Occipital lobe (tissue), 2 donors: ENCODE results near the gene SLCO3A1. TPM values are rescaled to one million over a fixed set of nuclear protein-coding genes. Genes with fewer than 3 reads are reported as not detected.

ENCODE experiments used
- DNase-seq: peaks from one replicate; lab custom pipeline; 2025; lab: John Stamatoyannopoulos, UW
- total RNA-seq: library from RNA; depleted of rRNA; stranded (reverse); fragments of >200 nt; gene quantifications from one replicate; pipeline ENCODE4 v1.2.3, GENCODE V29; 2014

The SLCO3A1 gene
- total RNA-seq, 1 donor from 2014 or later = 9.8 TPM

DNA sequence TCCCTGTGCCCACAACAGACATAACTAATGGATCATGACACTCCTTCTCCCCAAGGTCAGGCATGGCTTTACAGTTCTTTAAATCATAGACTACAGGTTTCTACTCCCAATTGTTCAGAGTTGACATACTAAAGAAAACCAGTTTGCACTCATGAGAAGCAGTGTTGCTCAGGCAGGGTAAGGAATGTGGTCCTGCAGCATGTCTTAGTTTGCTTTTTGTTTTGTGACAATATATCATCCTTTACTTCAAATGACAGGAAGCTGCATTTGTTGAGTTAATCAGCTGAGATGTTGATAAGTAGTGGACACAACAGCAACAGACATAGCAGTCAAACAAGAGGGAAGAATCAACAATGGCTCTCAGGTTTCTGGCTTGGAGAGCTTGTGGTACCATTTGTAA is 267.5 kb downstream of the SLCO3A1 start:
- DNase-seq = no peak

GRCh38 chr15:92122259-92122658 is 268.8 kb downstream of the SLCO3A1 start:
- no peak for DNase-seq

DNA sequence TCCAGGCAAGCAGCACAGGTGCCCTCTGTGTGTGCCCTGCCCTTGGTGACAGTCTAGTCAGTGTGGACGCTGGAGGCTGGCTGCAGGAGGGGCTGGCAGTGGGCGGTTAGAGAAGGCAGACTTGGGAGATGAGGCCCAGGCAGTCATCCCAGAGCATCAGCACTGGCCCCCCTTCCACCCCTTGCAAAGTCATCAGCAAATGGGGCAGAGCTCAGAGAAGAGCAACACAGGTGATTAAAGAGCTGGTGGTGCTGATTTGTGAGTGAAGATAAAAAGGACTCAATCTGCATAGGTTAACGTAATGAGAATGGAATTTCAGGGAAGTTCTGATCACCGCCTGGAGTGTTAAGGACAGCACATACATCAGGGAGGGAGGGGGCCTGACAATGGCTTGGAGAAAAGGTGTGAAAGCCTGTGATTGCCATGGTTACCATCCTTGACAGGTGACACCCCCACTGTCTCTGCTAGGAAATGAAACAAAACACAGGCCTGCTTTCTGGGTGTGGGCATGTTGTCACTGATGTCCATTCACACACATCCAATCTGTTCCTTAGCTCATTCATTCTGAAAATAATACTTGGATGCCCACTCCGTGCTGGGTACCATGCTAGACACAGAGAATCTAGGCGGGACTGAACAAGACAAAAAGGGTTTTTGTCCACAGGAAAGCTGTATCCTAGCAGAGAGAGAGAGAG is 270.6 kb downstream of the SLCO3A1 start:
- peak; percentile 14 for DNase-seq

- no peak for DNase-seq
Measured at GRCh38 chr15:92124657-92125010, 271.1 kb downstream of the SLCO3A1 start.

DNA sequence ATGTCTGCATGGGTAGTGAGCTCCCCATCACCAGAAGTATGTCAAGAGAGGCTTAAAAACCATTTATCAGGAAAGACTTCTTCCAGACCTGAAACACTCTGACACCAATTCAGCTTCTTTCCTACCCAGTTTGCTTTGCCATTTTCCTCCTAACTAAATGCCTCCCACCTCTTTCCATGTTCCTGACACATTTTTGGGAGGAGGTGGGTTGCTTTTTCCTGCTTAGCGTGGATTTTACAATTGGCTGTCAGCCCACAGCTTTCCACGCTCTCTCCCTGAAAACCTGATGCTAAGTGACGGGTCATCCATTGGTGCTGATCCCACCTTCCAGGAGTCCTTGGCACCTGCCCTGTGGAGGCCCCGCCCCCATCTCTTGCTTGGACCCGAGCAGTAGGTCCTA is 275.3 kb downstream of the SLCO3A1 start:
- DNase-seq = no peak

- no peak for DNase-seq
Measured at GRCh38 chr15:92130244-92130643, 276.7 kb downstream of the SLCO3A1 start.

DNA sequence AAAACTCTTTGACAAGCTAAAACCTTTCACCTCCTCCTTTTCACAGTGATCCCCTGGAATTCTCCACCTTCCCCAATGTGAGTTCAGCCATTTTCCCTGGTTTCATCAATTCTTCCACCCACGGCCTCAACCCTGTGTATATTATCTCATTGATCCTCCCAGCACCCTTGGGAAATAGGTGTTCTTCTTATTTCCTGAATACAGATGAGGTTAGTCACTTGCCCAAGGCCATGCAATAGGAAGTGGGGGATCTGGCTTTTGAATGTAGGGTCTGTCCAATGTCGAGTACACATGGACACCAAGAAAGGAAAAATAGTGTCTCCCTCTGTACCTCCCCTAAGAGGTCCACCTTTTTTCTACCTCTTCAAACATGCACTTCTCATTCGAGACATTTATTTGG is 277.4 kb downstream of the SLCO3A1 start:
- no peak for DNase-seq

DNA sequence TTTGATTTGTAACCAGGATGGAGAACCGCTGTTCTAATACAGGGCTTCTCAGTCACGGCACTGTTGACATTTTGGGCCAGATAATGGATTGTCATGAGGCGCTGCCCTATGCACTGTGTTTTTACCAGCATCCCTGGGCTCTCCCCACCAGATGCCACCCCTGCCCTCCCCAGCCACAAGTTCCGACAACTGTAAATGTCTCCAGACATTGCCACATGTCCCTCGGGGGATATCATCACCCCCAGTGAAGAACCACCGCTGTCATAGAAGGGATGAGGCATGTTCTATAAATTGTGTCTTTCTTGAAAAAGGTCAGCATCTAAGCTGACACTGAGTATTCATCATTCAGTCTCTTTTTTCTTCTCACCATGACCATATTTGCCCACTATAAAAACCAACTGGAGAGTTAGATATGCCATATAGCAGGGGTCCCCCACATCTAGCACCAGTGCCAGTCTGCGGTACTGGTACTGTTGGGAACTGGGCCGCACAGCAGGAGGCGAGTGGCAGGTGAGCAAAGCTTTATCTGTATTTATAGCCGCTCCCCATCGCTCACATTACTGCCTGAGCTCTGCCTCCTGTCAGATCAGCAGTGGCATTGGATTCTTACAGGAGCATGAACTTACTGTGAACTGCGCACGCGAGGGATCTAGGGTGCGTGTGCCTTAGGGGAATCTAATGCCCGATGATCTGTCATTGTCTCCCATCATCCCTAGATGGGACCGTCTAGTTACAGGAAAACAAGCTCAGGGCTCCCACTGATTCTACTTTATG is 279.7 kb downstream of the SLCO3A1 start:
- DNase-seq = no peak

DNA sequence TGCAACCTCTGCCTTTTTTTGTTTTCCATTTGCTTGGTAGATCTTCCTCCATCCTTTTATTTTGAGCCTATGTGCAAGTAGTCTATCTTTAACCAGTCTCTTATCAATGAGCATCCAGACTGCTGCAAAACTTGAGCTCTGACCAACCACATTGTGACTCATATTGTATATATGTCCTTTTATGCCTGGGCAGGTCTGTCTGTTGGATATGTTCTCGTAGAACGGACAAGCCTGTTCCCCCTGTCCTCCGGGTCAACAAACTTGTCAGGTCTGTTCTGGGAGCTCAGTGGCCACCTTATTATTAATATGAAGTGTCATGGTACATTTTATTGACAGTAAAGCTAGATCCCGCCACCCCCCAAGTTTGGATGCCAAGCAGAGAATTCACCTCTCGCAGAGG is 287.3 kb downstream of the SLCO3A1 start:
- DNase-seq = no peak

DNA sequence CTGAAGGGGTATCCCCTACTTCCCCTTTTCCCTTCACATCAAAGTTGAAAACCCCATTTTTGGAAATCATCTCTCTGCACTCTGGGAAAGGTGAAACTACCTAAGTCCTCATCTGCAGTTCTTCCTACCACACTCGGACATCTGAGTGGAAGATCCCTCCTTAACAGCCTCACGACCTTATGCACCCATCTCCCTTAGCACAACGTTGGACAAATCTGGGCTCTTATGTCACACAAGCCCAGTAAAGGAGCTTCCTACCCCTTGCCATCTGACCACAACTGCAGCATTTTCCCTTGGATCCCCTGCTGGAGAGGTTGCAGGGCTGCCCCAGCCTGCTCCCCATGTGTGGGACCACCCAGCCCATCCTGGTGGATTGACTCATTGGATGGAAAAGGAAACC is 288.1 kb downstream of the SLCO3A1 start:
- no peak for DNase-seq

GRCh38 chr15:92142242-92143232 is 289.0 kb downstream of the SLCO3A1 start:
- DNase-seq = no peak

DNA sequence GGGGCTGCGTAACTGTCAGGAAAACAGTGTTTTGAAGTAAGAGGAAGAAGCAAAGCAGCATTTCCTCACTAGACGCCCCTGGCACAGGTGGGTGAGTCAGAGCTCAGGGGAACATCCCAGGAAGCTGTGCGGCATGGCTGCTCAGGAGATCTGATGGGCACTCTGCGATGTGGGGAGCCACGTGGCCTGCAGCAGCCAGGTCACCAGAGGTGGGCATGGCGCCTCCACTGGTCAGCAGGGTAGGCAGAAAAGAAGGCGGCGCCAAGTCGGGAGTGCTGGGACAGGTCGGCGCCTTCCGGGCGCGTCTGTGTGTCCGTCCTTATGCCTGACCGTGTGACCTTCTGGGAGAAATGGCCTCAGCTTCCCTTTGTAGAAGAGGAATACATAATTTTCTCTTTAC is 290.3 kb downstream of the SLCO3A1 start:
- no peak for DNase-seq

- DNase-seq = no peak
Measured at GRCh38 chr15:92146511-92147150, 293.1 kb downstream of the SLCO3A1 start.

DNA sequence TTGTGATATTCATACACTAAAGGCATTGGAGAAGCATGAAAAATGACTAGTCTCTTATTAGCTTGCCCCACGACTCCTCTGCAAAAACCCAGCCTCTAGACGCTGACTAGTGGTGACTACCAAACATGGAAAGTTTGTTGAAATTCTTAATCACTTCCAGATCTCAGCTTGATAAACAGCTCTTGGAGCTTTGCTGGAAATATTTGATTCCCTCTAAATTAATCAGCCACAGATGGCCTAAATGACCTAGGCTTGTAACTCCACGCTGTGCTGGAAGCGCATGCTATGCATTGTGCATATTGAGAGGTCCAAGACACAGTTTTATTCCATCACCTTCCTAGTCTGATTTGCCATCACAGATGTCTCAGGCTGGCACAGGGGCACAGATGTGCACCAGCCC is 295.5 kb downstream of the SLCO3A1 start:
- no peak for DNase-seq

- DNase-seq = no peak
Measured at GRCh38 chr15:92149465-92149864, 296.0 kb downstream of the SLCO3A1 start.

- DNase-seq = no peak
Measured at GRCh38 chr15:92151168-92151567, 297.7 kb downstream of the SLCO3A1 start.

GRCh38 chr15:92151741-92152140 is 298.2 kb downstream of the SLCO3A1 start:
- DNase-seq = no peak

- no peak for DNase-seq
Measured at GRCh38 chr15:92152983-92153382, 299.5 kb downstream of the SLCO3A1 start.

DNA sequence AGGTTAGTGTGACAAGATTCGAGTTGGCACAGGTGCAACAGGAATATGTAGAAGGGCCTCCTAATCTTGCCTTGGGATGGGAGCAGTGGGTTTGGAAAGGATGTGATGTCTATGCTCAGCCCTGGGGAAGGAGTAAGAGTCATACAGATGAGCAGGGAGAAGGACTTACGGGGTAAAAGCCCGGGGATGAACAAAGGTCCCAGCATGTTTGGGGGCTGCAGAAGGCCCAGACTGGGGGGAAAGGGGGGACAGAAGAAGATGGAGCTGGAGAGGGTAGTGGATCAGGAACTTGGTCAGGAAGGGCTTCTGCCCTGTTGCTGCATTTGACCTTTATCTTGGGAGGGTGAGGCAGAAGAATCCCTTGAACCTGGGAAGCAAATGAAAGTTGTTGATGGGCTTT is 300.1 kb downstream of the SLCO3A1 start:
- DNase-seq = no peak

GRCh38 chr15:92155934-92156333 is 302.4 kb downstream of the SLCO3A1 start:
- DNase-seq = no peak

DNA sequence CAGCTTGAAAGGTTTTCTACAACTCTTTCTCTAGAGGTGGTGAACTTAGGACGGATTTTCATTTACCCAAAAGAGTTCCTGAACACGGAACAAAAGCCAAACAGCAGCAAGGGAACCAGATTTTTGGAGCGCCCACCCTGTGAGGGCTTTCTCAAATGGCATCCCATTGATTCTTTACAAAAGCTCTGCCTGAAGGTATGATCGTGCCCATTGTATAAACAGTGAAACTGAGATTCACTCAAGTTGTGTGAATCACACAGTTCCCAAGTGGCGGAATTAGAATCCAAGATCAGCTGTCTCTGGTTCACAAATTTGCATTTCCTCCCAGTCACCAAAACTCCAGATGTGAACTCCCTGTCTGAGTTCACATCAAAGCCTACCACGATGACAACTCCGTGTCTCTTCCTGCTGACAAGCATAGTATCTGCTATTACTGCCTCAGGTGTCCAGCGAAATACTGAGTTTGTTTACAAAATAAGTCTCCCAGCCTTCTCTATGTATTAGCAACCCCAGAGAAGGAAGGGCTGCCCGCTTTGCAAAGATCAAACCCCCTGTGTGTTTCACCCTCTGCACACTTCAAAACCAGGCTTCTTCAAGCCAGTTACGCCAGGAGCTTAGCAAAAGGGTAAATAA is 304.3 kb downstream of the SLCO3A1 start:
- DNase-seq = no peak
